ENCODE data around the gene ORAI3. TPM values are rescaled to one million over a fixed set of nuclear protein-coding genes. Genes with fewer than 3 reads are reported as not detected.
A peak's percentile ranks its signal among the peaks of the same experiment; 100 is the strongest.

Gene ORAI3
- total and polyA plus RNA-seq, 2 of the 13 experiments (the other 11 are each of a cell fraction or from before 2014, with no cell fraction given), result 11.4 to 32.0 TPM

DNA sequence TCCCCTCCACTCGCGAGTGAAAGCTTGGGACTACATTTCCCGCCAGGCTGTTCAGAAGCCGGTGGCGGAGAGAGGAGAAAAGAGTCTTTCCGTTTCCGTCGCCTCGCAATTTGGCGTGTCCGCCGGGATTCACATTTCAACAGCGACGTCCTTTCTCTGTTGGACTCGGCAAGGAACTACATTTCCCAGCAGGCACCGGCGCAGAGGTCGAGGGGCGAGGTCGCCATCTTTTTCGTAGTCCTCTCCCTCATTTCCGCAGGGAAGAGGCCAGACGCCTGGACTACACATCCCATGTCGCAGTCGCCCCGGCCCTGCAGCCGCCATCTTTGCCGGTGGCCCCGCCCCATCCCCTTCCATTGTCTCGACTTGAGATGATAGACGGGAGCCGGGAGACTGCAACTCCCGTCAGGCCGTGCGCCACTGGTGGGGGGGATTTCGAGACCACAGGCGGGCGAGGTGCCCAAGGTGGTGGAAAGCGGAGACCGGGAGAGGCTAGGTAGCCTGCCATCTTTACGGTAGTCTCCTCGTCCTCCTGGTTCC lies 26.4 kb upstream of the ORAI3 start (continued):
- TF ChIP-seq, protein P1, sequence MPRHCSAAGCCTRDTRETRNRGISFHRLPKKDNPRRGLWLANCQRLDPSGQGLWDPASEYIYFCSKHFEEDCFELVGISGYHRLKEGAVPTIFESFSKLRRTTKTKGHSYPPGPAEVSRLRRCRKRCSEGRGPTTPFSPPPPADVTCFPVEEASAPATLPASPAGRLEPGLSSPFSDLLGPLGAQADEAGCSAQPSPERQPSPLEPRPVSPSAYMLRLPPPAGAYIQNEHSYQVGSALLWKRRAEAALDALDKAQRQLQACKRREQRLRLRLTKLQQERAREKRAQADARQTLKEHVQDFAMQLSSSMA (CRISPR knock-in tag; IDR thresholded peaks at IDR 0.05), result no peak
- TF ChIP-seq PCBP1 (IDR thresholded peaks at IDR 0.05; ENCODE audit: borderline replicate concordance, low read depth, low read length) (peak; percentile 98), SUZ12 (IDR thresholded peaks at IDR 0.05; ENCODE audit: low read depth, low read length) (peak; percentile 93), BCL3 (CRISPR knock-in tag; IDR thresholded peaks at IDR 0.05) (no peak), ARNT2 (CRISPR knock-in tag; IDR thresholded peaks at IDR 0.05; ENCODE audit: low read depth) (0 out of 2 replicates have a peak, but pooled peaks have one; percentile 10), ZNF543 (CRISPR knock-in tag; IDR thresholded peaks at IDR 0.05) (no peak), DPF2 (CRISPR knock-in tag; IDR thresholded peaks at IDR 0.05; ENCODE audit: borderline replicate concordance, low read depth) (no peak), SAP130 (CRISPR knock-in tag; IDR thresholded peaks at IDR 0.05; ENCODE audit: low read depth) (peak; percentile 85), ETV6 (CRISPR knock-in tag; conservative IDR thresholded peaks at IDR 0.05) (no peak), SNAPC4 (CRISPR knock-in tag; IDR thresholded peaks at IDR 0.05) (peak; percentile 87; the same call in 1 of the 2 replicates)
- TF ChIP-seq, protein P2, sequence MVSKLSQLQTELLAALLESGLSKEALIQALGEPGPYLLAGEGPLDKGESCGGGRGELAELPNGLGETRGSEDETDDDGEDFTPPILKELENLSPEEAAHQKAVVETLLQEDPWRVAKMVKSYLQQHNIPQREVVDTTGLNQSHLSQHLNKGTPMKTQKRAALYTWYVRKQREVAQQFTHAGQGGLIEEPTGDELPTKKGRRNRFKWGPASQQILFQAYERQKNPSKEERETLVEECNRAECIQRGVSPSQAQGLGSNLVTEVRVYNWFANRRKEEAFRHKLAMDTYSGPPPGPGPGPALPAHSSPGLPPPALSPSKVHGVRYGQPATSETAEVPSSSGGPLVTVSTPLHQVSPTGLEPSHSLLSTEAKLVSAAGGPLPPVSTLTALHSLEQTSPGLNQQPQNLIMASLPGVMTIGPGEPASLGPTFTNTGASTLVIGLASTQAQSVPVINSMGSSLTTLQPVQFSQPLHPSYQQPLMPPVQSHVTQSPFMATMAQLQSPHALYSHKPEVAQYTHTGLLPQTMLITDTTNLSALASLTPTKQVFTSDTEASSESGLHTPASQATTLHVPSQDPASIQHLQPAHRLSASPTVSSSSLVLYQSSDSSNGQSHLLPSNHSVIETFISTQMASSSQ (IDR thresholded peaks at IDR 0.05; ENCODE audit: low read depth), result no peak; the same call in 1 of the 2 replicates
- TF ChIP-seq, protein P2 (CRISPR knock-in tag; IDR thresholded peaks at IDR 0.05; ENCODE audit: borderline replicate concordance), result peak; percentile 14; the same call in 1 of the 2 replicates
